Measurements from ENCODE around the gene C10orf105. TPM values are rescaled to one million over a fixed set of nuclear protein-coding genes. Genes with fewer than 3 reads are reported as not detected.

The C10orf105 gene
- total RNA-seq, 1 donor from 2014 or later, result not detected

DNA sequence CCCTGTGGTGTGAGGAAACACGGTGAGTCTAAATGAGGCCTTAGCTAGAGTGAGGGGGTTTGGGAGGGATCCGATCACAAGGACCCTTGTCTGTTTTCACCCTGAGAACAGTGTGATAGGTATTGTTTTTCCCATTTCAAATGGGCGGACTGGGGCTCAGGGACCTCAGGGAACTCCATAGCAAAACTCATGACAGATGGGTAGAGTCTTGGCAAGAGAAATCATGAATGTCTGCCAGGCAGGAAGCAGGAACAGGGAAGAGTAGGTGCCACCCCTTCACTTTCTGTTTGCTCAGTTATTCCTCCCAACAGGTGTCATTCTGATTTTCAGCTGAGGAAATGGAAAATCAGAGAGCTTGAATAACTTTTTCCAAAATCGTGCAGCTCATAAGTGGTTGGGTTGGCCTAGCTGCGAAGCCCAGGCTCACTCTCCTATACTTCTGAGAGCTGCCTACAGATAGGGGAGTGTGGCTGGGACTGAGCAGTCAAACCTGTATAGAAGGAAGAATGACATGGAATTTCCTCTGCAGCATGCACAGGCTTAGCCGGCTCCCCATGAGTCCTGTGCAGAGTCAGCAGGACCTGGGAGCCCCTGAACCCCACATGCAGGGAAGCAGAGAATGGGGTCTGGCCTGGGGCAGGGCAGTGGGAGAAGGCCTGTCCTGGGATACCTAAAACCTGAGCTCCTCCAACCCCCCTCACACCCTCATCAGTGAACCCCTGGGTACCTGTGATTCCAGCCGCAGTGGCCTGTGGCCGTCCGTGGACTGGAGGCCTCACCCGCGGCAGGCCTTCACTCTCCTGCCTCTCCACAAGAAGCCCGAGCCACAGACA is 17.6 kb upstream of the C10orf105 start:
- DNase-seq (ENCODE audit: low read depth in 2 of 2), result peak in 1 of 2 donors; percentile 90

DNA sequence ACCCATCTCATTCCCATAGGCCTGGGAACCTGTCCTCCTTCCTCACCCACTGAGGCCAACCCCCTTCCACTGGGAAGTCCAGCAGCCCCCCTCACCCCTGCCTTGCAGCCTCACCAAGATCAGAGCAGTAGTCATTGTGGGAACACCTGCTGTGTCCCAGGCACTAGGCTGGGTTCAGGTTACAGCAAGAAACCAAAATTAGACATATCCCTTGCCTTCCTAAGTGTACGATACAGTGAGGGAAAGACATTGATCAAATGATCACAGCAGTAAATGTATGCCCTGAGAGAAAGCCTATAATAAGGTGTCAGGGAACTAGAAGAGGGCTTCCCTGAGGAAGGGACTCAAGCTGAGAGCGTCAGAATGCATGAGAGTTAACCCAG is 17.0 kb upstream of the C10orf105 start:
- DNase-seq (ENCODE audit: low read depth in 2 of 2), result no peak

DNA sequence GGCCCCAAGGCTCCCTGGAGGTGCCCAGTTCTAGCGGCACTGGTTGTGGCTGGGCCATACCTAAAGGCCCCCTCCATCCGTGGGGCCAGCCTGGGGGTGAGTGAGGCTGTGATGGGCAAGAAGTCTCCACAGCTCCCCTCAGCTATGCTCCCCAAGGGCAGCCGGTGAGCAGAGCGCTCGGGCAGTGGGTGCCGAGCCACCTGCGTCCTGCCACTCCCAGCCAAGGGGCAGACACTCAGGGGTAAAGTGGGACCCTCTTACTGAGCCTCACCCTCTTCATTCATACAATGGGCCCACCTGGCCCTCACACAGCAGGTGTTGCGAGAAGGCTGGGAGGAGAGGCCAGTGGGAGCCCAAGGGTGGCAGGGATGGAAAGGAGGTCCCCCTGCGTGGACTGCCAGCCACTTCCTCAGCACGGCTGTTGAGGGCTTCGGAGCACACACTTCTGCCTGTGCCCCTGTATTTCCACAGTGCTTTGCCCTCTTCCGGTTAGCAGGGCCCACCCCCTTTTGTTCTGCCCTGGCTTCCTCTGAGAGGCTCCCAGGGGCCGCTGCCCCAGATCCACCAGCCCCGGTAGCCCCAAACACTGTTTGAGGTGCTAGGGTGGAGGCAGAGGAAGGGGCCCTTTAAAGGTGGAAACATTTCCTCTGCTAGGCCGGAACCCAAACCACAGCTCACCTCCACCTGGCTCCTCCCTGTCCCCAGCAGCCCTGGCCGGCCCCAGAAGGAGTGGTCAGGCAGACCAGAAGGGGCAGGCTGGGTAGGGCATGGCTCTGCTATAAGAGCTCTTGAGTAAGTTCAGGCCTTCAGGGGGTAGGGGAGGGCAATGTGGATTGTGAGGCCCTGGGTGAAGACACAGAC is 16.4 kb upstream of the C10orf105 start:
- DNase-seq (ENCODE audit: low read depth in 2 of 2), result no peak

DNA sequence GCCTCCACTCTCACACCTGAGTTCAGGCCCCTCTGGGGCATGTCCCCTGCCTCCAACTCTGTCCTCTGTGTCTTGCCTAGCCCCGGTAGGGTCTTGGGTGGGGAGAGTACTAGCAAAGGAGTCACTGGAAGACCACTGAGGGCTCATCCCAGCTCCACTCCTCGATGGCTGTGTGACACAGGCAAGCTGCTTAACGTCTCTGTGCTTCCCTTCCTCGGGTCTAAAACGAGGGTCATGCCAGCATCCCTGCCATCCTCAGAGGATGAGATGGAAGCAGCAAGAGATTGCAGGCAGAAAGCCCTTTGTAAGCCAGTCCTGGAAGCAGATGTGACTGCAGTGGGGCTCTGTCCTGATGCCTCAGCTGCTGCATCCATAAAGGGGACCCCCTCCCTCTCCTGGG is 15.2 kb upstream of the C10orf105 start:
- DNase-seq (ENCODE audit: low read depth in 2 of 2), result no peak

DNA sequence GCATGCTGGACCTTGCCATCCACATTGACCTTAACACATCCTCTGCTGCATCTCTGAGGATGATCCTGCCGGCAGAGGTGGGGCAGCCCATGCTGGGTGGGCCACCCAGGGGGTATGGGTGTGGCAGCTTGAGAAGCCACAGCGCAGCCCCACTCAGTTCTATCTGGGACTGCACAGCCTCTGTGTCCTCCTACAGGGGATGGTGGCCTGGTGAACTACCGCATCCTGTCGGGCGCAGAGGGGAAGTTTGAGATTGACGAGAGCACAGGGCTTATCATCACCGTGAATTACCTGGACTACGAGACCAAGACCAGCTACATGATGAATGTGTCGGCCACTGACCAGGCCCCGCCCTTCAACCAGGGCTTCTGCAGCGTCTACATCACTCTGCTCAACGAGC is 12.2 kb upstream of the C10orf105 start:
- no peak for DNase-seq (ENCODE audit: low read depth in 2 of 2)

DNA sequence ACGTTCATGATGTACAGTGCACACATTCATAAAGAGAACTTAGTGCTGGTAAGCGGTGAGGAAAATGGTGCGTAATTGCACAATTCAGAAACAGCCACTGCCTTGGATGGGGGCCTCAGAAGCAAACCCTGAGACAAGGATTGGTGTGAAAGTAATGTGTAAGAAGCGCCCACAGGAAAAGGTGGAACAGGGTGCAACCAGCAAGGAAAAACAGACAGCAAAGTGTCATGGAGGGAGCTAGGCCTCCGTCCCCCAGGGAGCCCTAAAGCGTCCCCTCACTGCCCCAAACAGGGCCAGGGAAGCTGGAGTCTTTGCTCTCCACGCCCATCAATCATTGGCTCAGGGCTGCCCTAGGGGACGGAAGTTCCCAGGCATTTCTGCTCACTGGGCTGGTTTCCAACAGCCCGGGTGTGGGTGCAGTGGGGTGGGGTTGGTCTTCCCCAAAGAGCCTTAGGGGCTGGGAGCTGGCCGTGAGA is 9.6 kb upstream of the C10orf105 start:
- no peak for DNase-seq (ENCODE audit: low read depth in 2 of 2)

DNA sequence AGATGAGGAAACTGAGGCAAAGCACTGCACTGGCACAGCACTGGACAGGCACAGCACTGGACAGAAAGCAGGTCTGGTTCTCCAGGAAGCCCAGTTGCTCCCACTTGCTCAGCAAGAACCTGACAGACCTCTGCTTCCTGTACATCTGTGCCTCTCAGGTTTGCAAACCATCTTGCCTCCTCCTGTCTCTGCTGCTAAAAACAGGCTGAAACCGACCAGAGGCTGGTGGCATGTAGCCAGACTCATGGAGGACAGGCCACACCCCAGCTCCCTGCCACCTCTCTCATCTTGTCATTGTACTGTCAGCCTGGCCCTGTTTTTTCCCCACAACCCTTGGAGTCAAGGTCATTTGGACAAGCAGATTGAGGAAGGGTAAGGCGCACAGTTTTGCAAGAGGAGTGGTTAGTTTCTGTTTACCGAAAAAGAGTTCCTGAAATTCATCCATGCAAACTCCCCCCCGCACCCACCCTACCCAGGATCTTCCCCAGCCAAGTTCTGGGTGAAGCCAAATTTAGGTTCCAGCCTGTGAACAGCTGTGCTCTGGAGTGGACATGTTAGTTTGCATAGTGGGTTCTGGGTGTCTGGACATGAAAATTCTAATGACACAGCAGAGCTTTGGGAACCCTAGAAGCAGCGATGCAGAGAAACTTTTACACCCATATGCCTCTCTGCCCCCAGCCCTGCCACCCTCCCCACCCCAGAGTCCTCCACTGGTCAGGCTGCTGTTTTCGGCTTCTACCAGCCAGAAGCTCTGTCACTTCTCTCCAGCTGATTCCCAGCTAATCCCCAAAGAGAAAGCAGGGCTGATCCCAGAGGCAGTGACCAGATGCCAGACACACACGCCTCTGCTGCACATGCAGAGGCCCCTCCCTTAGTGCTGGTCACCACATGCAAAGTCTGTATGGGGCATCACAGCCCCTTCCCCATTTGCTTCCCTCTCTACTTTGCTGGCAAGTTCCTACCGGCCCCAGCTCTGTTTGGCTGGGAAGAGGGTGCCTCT is 8.5 kb upstream of the C10orf105 start:
- DNase-seq (ENCODE audit: low read depth in 2 of 2), result peak in 1 of 2 donors; percentile 19

DNA sequence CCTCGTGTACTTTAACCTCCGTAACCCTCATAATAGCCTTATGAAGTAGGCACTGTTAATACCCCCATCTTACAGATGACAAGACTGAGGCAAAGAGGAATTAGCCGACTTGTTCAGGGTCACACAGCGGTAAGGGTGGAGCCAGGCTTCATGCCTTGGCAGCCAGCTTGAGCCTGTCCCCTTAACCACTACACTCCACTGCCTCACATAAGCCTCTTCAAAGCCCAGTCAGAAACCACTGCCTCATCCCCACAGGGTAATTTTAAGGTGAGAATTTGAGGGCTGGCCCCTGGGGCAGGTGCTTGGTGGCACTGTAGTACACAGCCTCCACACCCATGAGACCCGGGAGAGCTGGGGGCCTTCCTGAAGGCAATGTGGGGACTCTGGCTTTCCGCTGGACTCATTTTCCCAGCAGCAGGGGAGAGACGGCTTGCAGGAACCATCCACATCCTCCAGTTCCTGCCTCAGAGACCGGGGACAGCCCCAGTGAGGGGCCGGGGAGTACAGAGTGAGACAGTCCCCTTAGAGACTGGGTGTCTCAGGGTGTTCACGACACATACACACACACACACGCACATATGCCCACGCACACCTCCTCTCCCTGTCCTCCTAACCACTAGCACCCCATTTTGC is 7.6 kb upstream of the C10orf105 start:
- no peak for DNase-seq (ENCODE audit: low read depth in 2 of 2)

DNA sequence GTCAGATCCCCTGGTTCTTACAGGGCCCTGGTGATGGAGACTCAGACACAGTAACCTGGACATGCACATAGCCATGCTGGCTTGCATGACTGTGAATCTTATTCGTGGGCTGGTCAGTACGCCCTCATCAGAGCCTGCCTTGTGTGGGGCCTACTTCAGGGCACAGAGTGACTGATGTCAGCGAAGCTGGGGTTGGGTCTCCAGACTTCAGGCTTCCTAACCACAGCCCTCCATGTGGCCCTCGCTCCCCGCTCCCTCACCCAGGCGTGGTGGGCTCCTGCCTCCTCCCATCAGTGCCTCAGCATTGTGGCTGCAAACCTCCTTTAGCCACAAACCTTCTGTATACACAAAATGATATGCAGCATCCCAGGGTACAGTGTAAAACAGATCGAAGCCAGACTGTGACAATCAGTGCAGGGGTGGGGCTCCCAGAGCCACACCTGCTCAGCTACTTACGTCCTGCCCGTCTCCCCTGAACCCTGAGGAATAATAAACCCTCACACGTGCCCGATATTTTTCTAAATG is 7.1 kb upstream of the C10orf105 start:
- no peak for DNase-seq (ENCODE audit: low read depth in 2 of 2)

DNA sequence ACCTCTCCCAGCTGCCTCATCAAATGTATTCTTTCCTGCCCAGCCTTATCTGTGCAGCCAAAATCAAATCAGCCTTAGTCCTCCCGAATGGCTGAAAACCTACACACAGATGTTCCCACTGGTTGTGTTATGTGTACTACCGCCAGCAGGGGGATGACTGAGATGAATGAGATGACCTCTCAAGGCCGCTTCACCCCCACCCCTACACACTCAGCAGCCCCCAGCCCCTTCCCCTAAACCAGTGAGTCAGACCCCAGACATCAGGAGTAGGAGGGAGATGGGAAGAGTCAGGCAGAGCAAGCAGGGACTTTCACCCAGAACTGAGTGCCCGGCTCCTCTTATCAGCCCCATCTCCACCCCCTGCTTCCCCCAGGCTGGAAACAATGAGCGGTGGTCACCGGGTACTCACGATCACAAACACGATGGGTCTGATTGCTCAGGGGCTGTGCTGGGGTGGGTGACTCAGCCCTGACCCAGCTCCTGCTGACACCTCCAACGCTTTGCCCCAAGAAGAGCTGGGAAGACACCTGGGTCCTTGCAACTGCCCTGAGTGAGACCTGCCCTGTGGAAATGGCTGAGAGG is 6.5 kb upstream of the C10orf105 start:
- DNase-seq (ENCODE audit: low read depth in 2 of 2), result peak; percentile 52 to 63

DNA sequence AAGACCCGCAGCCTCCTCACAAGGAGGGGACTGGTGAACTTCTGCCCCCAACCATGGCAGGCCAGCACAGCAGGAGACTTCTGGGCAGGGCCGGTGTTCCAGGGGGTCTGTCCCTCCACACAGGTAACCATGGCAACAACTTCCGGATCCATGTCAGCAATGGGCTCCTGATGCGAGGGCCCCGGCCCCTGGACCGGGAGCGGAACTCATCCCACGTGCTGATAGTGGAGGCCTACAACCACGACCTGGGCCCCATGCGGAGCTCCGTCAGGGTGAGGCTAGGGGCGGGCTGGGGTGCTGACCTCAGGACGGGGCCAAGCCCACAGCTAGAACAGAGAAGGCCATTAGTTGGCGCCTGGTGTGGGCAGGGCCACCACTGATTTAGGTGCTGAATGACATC is 5.7 kb upstream of the C10orf105 start:
- no peak for DNase-seq (ENCODE audit: low read depth in 2 of 2)

DNA sequence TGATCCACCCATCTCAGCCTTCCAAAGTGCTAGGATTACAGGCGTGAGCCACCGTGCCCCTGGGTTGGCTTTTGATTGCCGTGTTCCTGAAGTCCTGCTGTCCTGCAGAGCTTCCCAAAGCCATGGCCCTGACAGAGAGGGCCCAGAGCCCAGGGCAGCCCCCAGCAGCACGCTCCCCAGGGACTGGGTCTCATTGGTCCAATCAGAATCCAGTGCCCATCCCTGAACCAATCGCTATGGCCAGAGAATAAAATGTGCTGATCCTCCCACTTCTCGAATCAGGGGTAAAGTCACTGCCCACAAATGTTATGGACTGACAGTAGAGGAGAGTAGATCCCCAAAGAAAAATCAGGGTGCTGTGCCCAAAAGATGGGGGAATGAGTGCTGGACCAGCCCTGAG is 5.0 kb upstream of the C10orf105 start:
- DNase-seq (ENCODE audit: low read depth in 2 of 2), result no peak

DNA sequence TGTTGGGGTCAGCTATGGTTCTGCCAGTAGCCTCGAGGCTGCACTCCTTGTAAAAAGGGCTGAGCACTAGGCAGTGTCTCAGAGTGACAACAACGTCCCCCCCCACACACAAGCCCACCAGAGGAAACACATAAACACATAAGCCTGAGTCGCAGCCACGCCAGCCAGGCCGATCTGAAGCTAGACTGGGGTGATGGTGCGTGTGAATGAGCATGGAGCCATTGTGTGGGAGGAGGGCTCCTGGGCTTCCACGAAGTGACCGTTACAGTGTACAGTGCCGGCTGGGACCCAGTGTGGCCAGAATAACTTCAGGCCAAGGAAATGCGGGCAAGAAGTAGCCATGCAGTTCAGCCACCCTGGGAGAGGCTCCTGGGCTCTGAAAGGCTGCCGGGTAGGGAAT is 3.7 kb upstream of the C10orf105 start:
- DNase-seq (ENCODE audit: low read depth in 2 of 2), result no peak

DNA sequence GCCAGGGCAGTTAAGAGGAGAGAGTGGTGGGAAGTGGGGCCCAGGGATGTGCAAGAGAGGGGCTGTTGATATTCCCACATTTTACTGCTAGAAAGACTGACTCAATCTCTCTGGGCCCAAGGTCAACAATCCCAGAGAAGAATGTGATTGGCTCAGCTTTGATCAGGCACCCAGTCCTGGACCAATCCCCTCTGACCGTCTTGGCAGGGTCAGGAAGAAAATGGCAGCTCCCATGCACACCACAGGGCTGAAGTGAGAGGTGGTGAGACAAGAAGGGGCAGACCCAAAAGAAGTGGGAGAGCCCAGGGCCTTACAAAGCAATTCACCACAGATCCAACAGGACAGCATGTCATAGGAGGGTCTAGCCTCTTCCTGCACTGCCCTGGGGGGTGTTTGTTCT is 3.3 kb upstream of the C10orf105 start:
- no peak for DNase-seq (ENCODE audit: low read depth in 2 of 2)

DNA sequence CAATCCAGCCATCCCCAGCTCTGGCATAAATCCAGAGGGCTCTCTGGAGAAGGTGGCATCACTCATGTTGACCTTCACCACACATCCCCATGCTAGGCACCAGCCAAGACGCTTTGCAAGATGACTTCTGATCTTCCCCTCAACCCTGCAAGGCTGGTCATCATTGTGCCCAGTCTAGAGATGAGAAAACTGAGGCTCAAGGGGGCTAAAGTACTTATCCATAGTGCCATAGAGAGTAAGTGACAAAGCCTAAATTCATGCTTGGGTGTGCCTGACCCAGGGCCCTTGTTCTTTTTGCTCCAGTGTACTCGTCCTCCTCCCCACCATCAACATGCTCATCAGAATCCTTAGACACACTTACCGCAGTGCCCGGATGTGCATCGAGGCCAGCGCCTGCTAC is 1.7 kb upstream of the C10orf105 start:
- DNase-seq (ENCODE audit: low read depth in 2 of 2), result no peak

DNA sequence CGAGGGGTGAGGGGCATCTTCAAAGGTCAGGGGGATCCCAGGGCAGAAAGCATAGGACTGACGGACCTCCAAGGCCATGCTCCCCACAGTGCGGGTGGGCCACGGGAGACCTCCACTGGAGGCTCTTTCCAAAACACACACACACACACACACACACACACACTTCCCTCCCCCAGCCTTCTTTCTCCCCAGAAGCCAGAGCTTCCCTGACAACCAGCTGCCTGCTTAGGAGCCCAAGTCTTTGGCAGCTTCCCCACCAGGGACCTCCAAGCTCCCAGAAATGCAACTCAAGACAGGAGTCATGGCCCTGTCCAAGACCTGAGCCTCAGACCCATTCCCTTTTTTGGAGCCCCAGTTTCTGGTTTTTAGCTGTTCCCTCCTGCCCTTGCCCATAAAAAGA is 710 bp upstream of the C10orf105 start:
- no peak for DNase-seq (ENCODE audit: low read depth in 2 of 2)

DNA sequence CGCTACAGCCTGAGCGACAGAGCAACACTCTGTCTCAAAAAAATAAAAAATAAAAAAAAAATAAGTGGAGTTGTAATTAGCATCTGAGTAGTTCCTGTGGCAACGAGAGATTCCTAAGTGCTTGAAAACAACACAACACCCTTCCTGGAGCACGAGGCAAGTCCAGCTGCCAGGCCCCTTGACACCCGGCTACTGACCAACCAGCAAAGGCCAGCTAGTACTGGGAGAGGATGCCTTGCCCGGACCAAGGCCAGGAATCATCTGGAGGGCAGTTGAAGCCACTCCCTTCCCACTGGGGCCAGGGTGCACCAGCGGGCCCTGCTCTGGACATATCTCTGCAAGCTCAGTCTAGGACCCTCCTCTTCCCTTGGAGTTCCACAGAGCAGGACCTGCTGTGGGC is 536 bp downstream of the C10orf105 start:
- peak in 1 of 2 donors; percentile 35 for DNase-seq (ENCODE audit: low read depth in 2 of 2)

DNA sequence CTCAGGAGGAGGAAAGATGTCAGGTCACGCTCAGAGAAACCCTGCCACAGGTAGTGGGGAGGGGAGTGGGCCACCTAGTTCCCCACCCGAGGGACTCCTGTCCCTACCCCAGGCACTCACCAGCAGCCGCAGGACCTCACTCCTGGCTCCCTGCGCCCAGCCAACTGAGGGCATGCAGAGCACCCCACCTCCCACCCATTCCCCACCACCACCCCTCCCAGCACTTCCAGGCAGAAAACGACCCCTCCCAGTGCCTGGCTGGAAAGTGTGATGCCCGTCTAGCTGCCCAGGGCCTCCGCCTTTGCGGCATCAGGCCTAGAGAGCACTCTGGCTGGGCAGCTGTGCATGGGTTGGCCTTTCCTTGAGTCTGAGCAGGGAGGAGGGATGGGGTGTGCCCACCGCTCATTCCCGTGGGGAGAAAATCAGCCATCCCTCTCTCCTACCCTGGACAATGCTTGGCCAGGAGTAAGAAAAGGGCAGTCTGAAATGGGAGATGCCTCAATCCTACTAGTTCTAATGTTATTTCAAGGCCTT is 1.3 kb downstream of the C10orf105 start:
- no peak for DNase-seq (ENCODE audit: low read depth in 2 of 2)

DNA sequence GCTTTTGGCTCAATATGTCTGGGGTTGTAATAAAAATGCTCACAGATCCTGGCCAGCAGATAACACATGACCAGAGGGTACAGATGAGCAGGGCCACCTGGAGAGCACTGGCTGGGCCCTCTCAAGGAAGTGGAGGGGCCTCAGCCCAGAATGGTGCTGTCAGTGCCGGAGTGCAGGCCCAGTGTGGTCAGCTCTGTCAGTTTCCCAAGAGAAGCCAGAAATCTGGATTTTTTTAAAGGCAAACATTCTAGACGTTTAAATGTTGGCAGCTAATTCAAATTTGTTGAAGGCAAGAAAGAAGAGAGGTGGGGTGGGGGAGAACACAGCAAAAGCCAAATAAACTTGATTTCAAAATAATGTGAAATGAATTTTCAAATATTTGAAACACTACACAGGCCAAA is 2.0 kb downstream of the C10orf105 start:
- DNase-seq (ENCODE audit: low read depth in 2 of 2), result no peak

DNA sequence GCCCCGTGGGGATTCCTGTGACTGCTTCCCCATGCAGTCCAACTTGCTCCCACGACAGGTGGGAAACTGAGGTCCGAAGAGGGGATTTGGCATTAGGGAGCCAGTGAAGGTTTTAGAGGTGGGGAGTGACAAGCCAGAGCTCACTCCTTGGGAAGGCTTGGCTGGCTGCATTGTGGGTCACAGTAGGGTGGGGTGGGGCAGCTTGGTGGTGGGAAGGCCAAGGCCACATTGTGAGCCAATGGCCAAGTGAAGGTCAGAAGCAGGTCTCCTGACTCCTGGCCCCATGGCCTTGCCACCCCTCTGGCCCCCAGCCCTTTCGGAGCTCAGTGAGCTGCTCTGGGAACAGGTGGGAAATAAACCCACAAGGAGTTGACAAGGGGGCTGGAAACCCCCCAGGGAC is 2.5 kb downstream of the C10orf105 start:
- no peak for DNase-seq (ENCODE audit: low read depth in 2 of 2)

All from lung microvascular endothelial cell (primary cell).